Mucosa of rectum (tissue), 2 donors: Measurements from ENCODE around the gene PHACTR4.

Experiments used
- H3K27ac ChIP-seq, 2 donors: one replicate each; pipeline ENCODE4 v1.7.0; 2013; ENCODE audit warnings: inconsistent platforms in 2 of 2, low read depth in 2 of 2, low read length in 2 of 2
- H3K27me3 ChIP-seq, 2 donors: one replicate each; pipeline ENCODE4 v1.7.0; 2013; ENCODE audit warnings: low read length in 2 of 2; ENCODE audit not compliant: control insufficient read depth in 2 of 2, insufficient read depth in 2 of 2
- H3K36me3 ChIP-seq, 2 donors: one replicate each; pipeline ENCODE4 v1.7.0; 2013; ENCODE audit warnings: low read length in 2 of 2; ENCODE audit not compliant: control insufficient read depth in 2 of 2, insufficient read depth in 2 of 2
- H3K4me1 ChIP-seq, 2 donors: one replicate each; pipeline ENCODE4 v1.7.0; 2013; ENCODE audit warnings: low read length in 2 of 2, mild to moderate bottlenecking in 1 of 2; ENCODE audit not compliant: control insufficient read depth in 2 of 2, insufficient read depth in 2 of 2
- H3K4me3 ChIP-seq, 2 donors: one replicate each; pipeline ENCODE4 v1.7.0; 2013; ENCODE audit warnings: low read length in 2 of 2
- H3K9ac ChIP-seq, 2 donors: one replicate each; pipeline ENCODE4 v1.7.0; 2013; ENCODE audit warnings: low read length in 2 of 2, low read depth in 1 of 2, mild to moderate bottlenecking in 1 of 2
- H3K9me3 ChIP-seq, 2 donors: one replicate each; pipeline ENCODE4 v1.7.0; 2013; ENCODE audit warnings: low read length in 2 of 2; ENCODE audit not compliant: control insufficient read depth in 2 of 2
- donor health status: healthy.
- donor health status: Normal muscosa, but diverticular disease.

Gene PHACTR4

GRCh38 chr1:28394136-28394535 is 24.6 kb downstream of the PHACTR4 start:
- Histone ChIP-seq H3K4me3 (no peak overlapping the region), H3K27ac (no peak overlapping the region), H3K4me1 (no peaks in the 10 kb centered on the region), H3K27me3 (no peaks in the 10 kb centered on the region), H3K36me3 (no peaks in the 10 kb centered on the region), H3K9ac (no peak overlapping the region), H3K9me3 (no peaks in the 10 kb centered on the region)

- H3K4me1 ChIP-seq: no peaks in the 10 kb centered on the region
- no peak overlapping the region for H3K27ac ChIP-seq
- H3K36me3 ChIP-seq: no peaks in the 10 kb centered on the region
- no peak overlapping the region for H3K9ac ChIP-seq
- no peaks in the 10 kb centered on the region for H3K27me3 ChIP-seq
- no peaks in the 10 kb centered on the region for H3K9me3 ChIP-seq
- H3K4me3 ChIP-seq: no peak overlapping the region
Measured at GRCh38 chr1:28395181-28395580, 25.6 kb downstream of the PHACTR4 start.

GRCh38 chr1:28401760-28402159 is 32.2 kb downstream of the PHACTR4 start:
- no peaks in the 10 kb centered on the region for H3K27me3 ChIP-seq

GRCh38 chr1:28409090-28409489 is 39.5 kb downstream of the PHACTR4 start:
- H3K9me3 ChIP-seq: no peaks in the 10 kb centered on the region
- H3K4me3 ChIP-seq: no peak overlapping the region
- H3K4me1 ChIP-seq: no peaks in the 10 kb centered on the region
- H3K27ac ChIP-seq: no peak overlapping the region
- no peak overlapping the region for H3K9ac ChIP-seq
- peaks cover 0 to 3% of the 10 kb centered on the region in 2 donors for H3K36me3 ChIP-seq
- no peaks in the 10 kb centered on the region for H3K27me3 ChIP-seq

More at GRCh38 chr1:28401760-28402159, 32.2 kb downstream of the PHACTR4 start:
- H3K4me3 ChIP-seq: no peak overlapping the region
- no peaks in the 10 kb centered on the region for H3K36me3 ChIP-seq
- H3K9me3 ChIP-seq: no peaks in the 10 kb centered on the region
- no peak overlapping the region for H3K27ac ChIP-seq
- H3K9ac ChIP-seq: no peak overlapping the region
- no peaks in the 10 kb centered on the region for H3K4me1 ChIP-seq

- no peaks in the 10 kb centered on the region for H3K4me1 ChIP-seq
- no peak overlapping the region for H3K27ac ChIP-seq
- H3K4me3 ChIP-seq: no peak overlapping the region
- no peaks in the 10 kb centered on the region for H3K9me3 ChIP-seq
- H3K36me3 ChIP-seq: peaks cover 0 to 3% of the 10 kb centered on the region in 2 donors
- H3K27me3 ChIP-seq: no peaks in the 10 kb centered on the region
- no peak overlapping the region for H3K9ac ChIP-seq
Measured at GRCh38 chr1:28411656-28412055, 42.1 kb downstream of the PHACTR4 start.

GRCh38 chr1:28412731-28413130 is 43.2 kb downstream of the PHACTR4 start:
- H3K4me3 ChIP-seq: no peak overlapping the region
- no peak overlapping the region for H3K9ac ChIP-seq
- peaks cover 0 to 3% of the 10 kb centered on the region in 2 donors for H3K36me3 ChIP-seq
- H3K4me1 ChIP-seq: no peaks in the 10 kb centered on the region
- no peaks in the 10 kb centered on the region for H3K9me3 ChIP-seq
- no peak overlapping the region for H3K27ac ChIP-seq
- no peaks in the 10 kb centered on the region for H3K27me3 ChIP-seq

GRCh38 chr1:28416509-28417194 is 47.1 kb downstream of the PHACTR4 start:
- Histone ChIP-seq H3K9me3 (no peaks in the 10 kb centered on the region), H3K4me3 (no peak overlapping the region), H3K27ac (no peak overlapping the region), H3K36me3 (no peaks in the 10 kb centered on the region), H3K4me1 (no peaks in the 10 kb centered on the region), H3K27me3 (no peaks in the 10 kb centered on the region), H3K9ac (no peak overlapping the region)

GRCh38 chr1:28417441-28417922 is 47.9 kb downstream of the PHACTR4 start:
- H3K4me1 ChIP-seq: no peaks in the 10 kb centered on the region
- no peak overlapping the region for H3K9ac ChIP-seq
- no peak overlapping the region for H3K4me3 ChIP-seq
- H3K36me3 ChIP-seq: no peaks in the 10 kb centered on the region
- H3K27ac ChIP-seq: no peak overlapping the region
- H3K9me3 ChIP-seq: no peaks in the 10 kb centered on the region
- H3K27me3 ChIP-seq: no peaks in the 10 kb centered on the region

- no peak overlapping the region for H3K27ac ChIP-seq
- no peak overlapping the region for H3K9ac ChIP-seq
- H3K4me3 ChIP-seq: no peak overlapping the region
- no peaks in the 10 kb centered on the region for H3K27me3 ChIP-seq
- no peaks in the 10 kb centered on the region for H3K36me3 ChIP-seq
- H3K4me1 ChIP-seq: no peaks in the 10 kb centered on the region
- H3K9me3 ChIP-seq: no peaks in the 10 kb centered on the region
Measured at GRCh38 chr1:28417926-28418637, 48.5 kb downstream of the PHACTR4 start.

- no peak overlapping the region for H3K4me3 ChIP-seq
- no peak overlapping the region for H3K27ac ChIP-seq
- no peaks in the 10 kb centered on the region for H3K27me3 ChIP-seq
- no peak overlapping the region for H3K9ac ChIP-seq
- H3K4me1 ChIP-seq: no peaks in the 10 kb centered on the region
- no peaks in the 10 kb centered on the region for H3K9me3 ChIP-seq
- H3K36me3 ChIP-seq: peaks cover 0 to 2% of the 10 kb centered on the region in 2 donors
Measured at GRCh38 chr1:28421744-28422143, 52.2 kb downstream of the PHACTR4 start.
